ENCODE measurements around the gene NAB1. TPM values are rescaled to one million over a fixed set of nuclear protein-coding genes. Genes with fewer than 3 reads are reported as not detected.
"Not testable (repeated sequence)": the region's sequence is repeated elsewhere in the genome, so short reads cannot be mapped to it uniquely, and the experiment has no call there.

NAB1 gene
- total and polyA plus RNA-seq, 2 donors (not counting 3 experiments of a cell fraction or from before 2014, with no cell fraction given) = 7.5 to 36.1 TPM

GRCh38 chr2:190705280-190705679 lies 56.4 kb downstream of the NAB1 start:
- H2AFZ ChIP-seq (ENCODE audit: low read depth, low read length) = no peak overlapping the region
- DNase-seq (ENCODE audit: low read depth, low spot score) = no peak
- H3K9me1 ChIP-seq (replicated peaks; ENCODE audit: control insufficient read depth, extremely low read depth, insufficient read depth, low read length) = no peaks in the 10 kb centered on the region
- no peak overlapping the region for H3K27ac ChIP-seq (ENCODE audit: insufficient read depth, low read depth, low read length)
- no peak overlapping the region for H3K9ac ChIP-seq (replicated peaks; ENCODE audit: extremely low read depth, insufficient read depth, low read length)
- H4K20me1 ChIP-seq (replicated peaks; ENCODE audit: control insufficient read depth, extremely low read depth, insufficient read depth, low read length) = no peaks in the 10 kb centered on the region
- no peaks in the 10 kb centered on the region for H3K36me3 ChIP-seq (ENCODE audit: control insufficient read depth in 2 of 2, extremely low read depth in 1 of 2, insufficient read depth in 2 of 2, low read length in 2 of 2)
- no TSS peak for BruUV-seq (replicated peaks)
- no peak overlapping the region for H3K4me2 ChIP-seq (ENCODE audit: insufficient read depth, low read length)
- no peaks in the 10 kb centered on the region for H3K27me3 ChIP-seq (ENCODE audit: control insufficient read depth in 2 of 2, insufficient read depth in 2 of 2, low read length in 2 of 2)
- no peak overlapping the region for H3K4me3 ChIP-seq (replicated peaks in 1 of 3; ENCODE audit: insufficient read depth in 1 of 3, low read depth in 1 of 3, low read length in 3 of 3)
- H3K9me3 ChIP-seq (replicated peaks; ENCODE audit: control insufficient read depth, insufficient read depth, low read length) = no peaks in the 10 kb centered on the region
- intact Hi-C loops (cut with micrococcal nuclease) (no loop called here), dilution Hi-C loops (cut with MboI; ENCODE audit: extremely low pct_ligation_motif_present, low sequenced_read_pairs) (no loop called here)
- no peak for FAIRE-seq
- H3K4me1 ChIP-seq (ENCODE audit: control insufficient read depth, extremely low read depth, insufficient read depth, low read length) = no peaks in the 10 kb centered on the region
- POLR2A ChIA-PET = no interaction called here
- no peak for TF ChIP-seq EZH2 (IDR thresholded peaks at IDR 0.05; ENCODE audit: borderline replicate concordance, low read depth, low read length, severe bottlenecking)
- no peaks in the 10 kb centered on the region for H3K79me2 ChIP-seq (ENCODE audit: control insufficient read depth, insufficient read depth, low read length)
- CTCF ChIA-PET = no interaction called here

GRCh38 chr2:190707726-190708125 lies 58.8 kb downstream of the NAB1 start:
- FAIRE-seq (no peak), DNase-seq (ENCODE audit: low read depth, low spot score) (no peak)
- Histone ChIP-seq H3K4me1 (ENCODE audit: control insufficient read depth, extremely low read depth, insufficient read depth, low read length) (no peaks in the 10 kb centered on the region), H2AFZ (ENCODE audit: low read depth, low read length) (no peak overlapping the region), H3K79me2 (ENCODE audit: control insufficient read depth, insufficient read depth, low read length) (no peaks in the 10 kb centered on the region), H3K27ac (ENCODE audit: insufficient read depth, low read depth, low read length) (no peak overlapping the region), H3K4me3 (replicated peaks in 1 of 3; ENCODE audit: insufficient read depth in 1 of 3, low read depth in 1 of 3, low read length in 3 of 3) (no peak overlapping the region), H3K27me3 (ENCODE audit: control insufficient read depth in 2 of 2, insufficient read depth in 2 of 2, low read length in 2 of 2) (no peaks in the 10 kb centered on the region), H3K9me1 (replicated peaks; ENCODE audit: control insufficient read depth, extremely low read depth, insufficient read depth, low read length) (no peaks in the 10 kb centered on the region), H3K9me3 (replicated peaks; ENCODE audit: control insufficient read depth, insufficient read depth, low read length) (no peaks in the 10 kb centered on the region), H3K4me2 (ENCODE audit: insufficient read depth, low read length) (no peak overlapping the region), H3K36me3 (ENCODE audit: control insufficient read depth in 2 of 2, extremely low read depth in 1 of 2, insufficient read depth in 2 of 2, low read length in 2 of 2) (no peaks in the 10 kb centered on the region), H4K20me1 (replicated peaks; ENCODE audit: control insufficient read depth, extremely low read depth, insufficient read depth, low read length) (no peaks in the 10 kb centered on the region), H3K9ac (replicated peaks; ENCODE audit: extremely low read depth, insufficient read depth, low read length) (no peak overlapping the region)
- TF ChIP-seq EZH2 (IDR thresholded peaks at IDR 0.05; ENCODE audit: borderline replicate concordance, low read depth, low read length, severe bottlenecking) (no peak), GATA2 (IDR thresholded peaks at IDR 0.05; ENCODE audit: insufficient read depth, insufficient read length, low read depth, low read length) (no peak), MYC (IDR thresholded peaks at IDR 0.05; ENCODE audit: low read depth, low read length) (no peak), CTCF (IDR thresholded peaks at IDR 0.05; ENCODE audit: extremely low read depth in 1 of 2, insufficient read depth in 1 of 2, low read depth in 1 of 2, low read length in 2 of 2) (no peak), POLR2AphosphoS5 (IDR thresholded peaks at IDR 0.05; ENCODE audit: insufficient read depth, low read depth, low read length) (no peak), JUN (IDR thresholded peaks at IDR 0.05; ENCODE audit: borderline replicate concordance, insufficient read depth, insufficient read length, low read depth) (no peak), MAX (IDR thresholded peaks at IDR 0.05; ENCODE audit: insufficient read depth, insufficient read length) (no peak), FOS (IDR thresholded peaks at IDR 0.05; ENCODE audit: borderline replicate concordance, insufficient read depth, low read length) (no peak), POLR2A (IDR thresholded peaks at IDR 0.05; ENCODE audit: low read depth, low read length) (no peak)
- BruUV-seq (replicated peaks) = no TSS peak
- ChIA-PET CTCF (no interaction called here), POLR2A (no interaction called here)
- dilution Hi-C loops (cut with MboI; ENCODE audit: extremely low pct_ligation_motif_present, low sequenced_read_pairs) (no loop called here), intact Hi-C loops (cut with micrococcal nuclease) (no loop called here)

GRCh38 chr2:190708650-190709049 lies 59.8 kb downstream of the NAB1 start:
- H2AFZ ChIP-seq (ENCODE audit: low read depth, low read length); DNase-seq (ENCODE audit: low read depth, low spot score); H3K9ac ChIP-seq (replicated peaks; ENCODE audit: extremely low read depth, insufficient read depth, low read length); dilution Hi-C loops (cut with MboI; ENCODE audit: extremely low pct_ligation_motif_present, low sequenced_read_pairs); H3K36me3 ChIP-seq (ENCODE audit: control insufficient read depth in 2 of 2, extremely low read depth in 1 of 2, insufficient read depth in 2 of 2, low read length in 2 of 2); H3K4me3 ChIP-seq (replicated peaks in 1 of 3; ENCODE audit: insufficient read depth in 1 of 3, low read depth in 1 of 3, low read length in 3 of 3); H3K79me2 ChIP-seq (ENCODE audit: control insufficient read depth, insufficient read depth, low read length); H3K4me1 ChIP-seq (ENCODE audit: control insufficient read depth, extremely low read depth, insufficient read depth, low read length); H4K20me1 ChIP-seq (replicated peaks; ENCODE audit: control insufficient read depth, extremely low read depth, insufficient read depth, low read length); H3K27ac ChIP-seq (ENCODE audit: insufficient read depth, low read depth, low read length); POLR2A ChIA-PET; intact Hi-C loops (cut with micrococcal nuclease); H3K9me3 ChIP-seq (replicated peaks; ENCODE audit: control insufficient read depth, insufficient read depth, low read length); CTCF ChIA-PET; FAIRE-seq; H3K4me2 ChIP-seq (ENCODE audit: insufficient read depth, low read length); H3K9me1 ChIP-seq (replicated peaks; ENCODE audit: control insufficient read depth, extremely low read depth, insufficient read depth, low read length); H3K27me3 ChIP-seq (ENCODE audit: control insufficient read depth in 2 of 2, insufficient read depth in 2 of 2, low read length in 2 of 2); BruUV-seq (replicated peaks): not testable (repeated sequence)

All from endothelial cell of umbilical vein (primary cell).